Astrocyte (in vitro differentiated cells and primary cell): Measurements from ENCODE around the gene PLEKHG5. TPM values are rescaled to one million over a fixed set of nuclear protein-coding genes. Genes with fewer than 3 reads are reported as not detected.

Experiments
- DNase-seq: peaks from one replicate; pipeline ENCODE4 v3.0.0-alpha.2; 2010; ENCODE audit warnings: low read depth
- FAIRE-seq: peaks from 2 replicates; lab custom pipeline; 2011; peaks lifted over from hg19 to GRCh38; lab: Jason Lieb, UNC
- H2AFZ ChIP-seq: 2 replicates; pipeline ENCODE4 v1.6.0; 2012; ENCODE audit warnings: low read depth, low read length, inconsistent platforms
- H3K27ac ChIP-seq: 2 replicates; pipeline ENCODE4 v1.5.1; 2011; ENCODE audit warnings: low read depth, low read length, inconsistent platforms
- H3K27me3 ChIP-seq: 2 replicates; pipeline ENCODE4 v1.6.0; 2011; ENCODE audit warnings: low read length, inconsistent platforms; ENCODE audit not compliant: insufficient read depth
- H3K36me3 ChIP-seq: 2 replicates; pipeline ENCODE4 v1.5.1; 2011; ENCODE audit warnings: low read length, inconsistent platforms; ENCODE audit not compliant: insufficient read depth
- H3K4me1 ChIP-seq: 2 replicates; pipeline ENCODE4 v1.5.1; 2011; ENCODE audit warnings: low read length, inconsistent platforms; ENCODE audit not compliant: insufficient read depth
- H3K4me2 ChIP-seq: 2 replicates; pipeline ENCODE4 v1.6.0; 2012; ENCODE audit warnings: low read length, inconsistent platforms
- H3K4me3 ChIP-seq: 2 replicates; pipeline ENCODE4 v1.5.1; 2011; ENCODE audit warnings: low read depth, mild to moderate bottlenecking, low read length, inconsistent platforms; ENCODE audit not compliant: insufficient read depth
- H3K79me2 ChIP-seq: 2 replicates; pipeline ENCODE4 v1.6.0; 2012; ENCODE audit warnings: mild to moderate bottlenecking, low read length, inconsistent platforms; ENCODE audit not compliant: insufficient read depth
- H3K9ac ChIP-seq: 2 replicates; pipeline ENCODE4 v1.6.0; 2012; ENCODE audit warnings: mild to moderate bottlenecking, low read length, inconsistent platforms
- H3K9me3 ChIP-seq: 2 replicates; pipeline ENCODE4 v1.5.1; 2012; ENCODE audit warnings: low read depth, mild to moderate bottlenecking, low read length, inconsistent platforms; ENCODE audit not compliant: insufficient read depth
- H4K20me1 ChIP-seq: 2 replicates; pipeline ENCODE4 v1.6.0; 2012; ENCODE audit warnings: low read length, inconsistent platforms; ENCODE audit not compliant: insufficient read depth
- H3K27ac Mint-ChIP-seq: one replicate; pipeline ENCODE4 v1.8.0; 2021; ENCODE audit warnings: mild to moderate bottlenecking, mixed read lengths; ENCODE audit not compliant: unreplicated experiment
- H3K27me3 Mint-ChIP-seq: one replicate; pipeline ENCODE4 v1.8.0; 2021; ENCODE audit warnings: low read depth, mixed read lengths; ENCODE audit not compliant: unreplicated experiment
- H3K36me3 Mint-ChIP-seq: one replicate; pipeline ENCODE4 v1.8.0; 2021; ENCODE audit warnings: low read depth, mixed read lengths; ENCODE audit not compliant: unreplicated experiment
- H3K4me1 Mint-ChIP-seq: one replicate; pipeline ENCODE4 v1.8.0; 2021; ENCODE audit warnings: low read depth, mixed read lengths; ENCODE audit not compliant: unreplicated experiment
- H3K4me3 Mint-ChIP-seq: one replicate; pipeline ENCODE4 v1.8.0; 2021; ENCODE audit warnings: mild to moderate bottlenecking, moderate library complexity, mixed read lengths; ENCODE audit not compliant: unreplicated experiment
- H3K9me3 Mint-ChIP-seq: one replicate; pipeline ENCODE4 v1.8.0; 2021; ENCODE audit warnings: mild to moderate bottlenecking, mixed read lengths; ENCODE audit not compliant: unreplicated experiment
- CTCF ChIP-seq: IDR thresholded peaks from 2 replicates; pipeline ENCODE4 v1.5.1; 2011; ENCODE audit warnings: low read depth, mild to moderate bottlenecking, inconsistent platforms, low read length, moderate library complexity; ENCODE audit not compliant: insufficient read depth
- EZH2 ChIP-seq: IDR thresholded peaks from 2 replicates; pipeline ENCODE4 v1.6.1; 2012; ENCODE audit warnings: mild to moderate bottlenecking, low read length, inconsistent platforms; ENCODE audit not compliant: insufficient read depth
- total RNA-seq: library from RNA; stranded (reverse); gene quantifications from 2 replicates; pipeline ENCODE4 v1.2.1, GENCODE V29; 2021

PLEKHG5 gene
- total RNA-seq, 1 donor from 2014 or later, result 25.1 TPM

- no peak for FAIRE-seq
- peaks cover 3% of the 10 kb centered on the region for H3K4me1 Mint-ChIP-seq
- H3K27ac Mint-ChIP-seq, result peak overlapping the region; percentile 26
- Histone ChIP-seq H2AFZ (peak overlapping the region; percentile 61), H3K9me3 (no peaks in the 10 kb centered on the region), H4K20me1 (no peaks in the 10 kb centered on the region), H3K27me3 (peaks cover 2% of the 10 kb centered on the region), H3K4me2 (peak overlapping the region; percentile 95), H3K79me2 (peaks cover 12% of the 10 kb centered on the region), H3K27ac (no peak overlapping the region), H3K4me3 (peak overlapping the region; percentile 54), H3K36me3 (no peaks in the 10 kb centered on the region), H3K4me1 (peaks cover 15% of the 10 kb centered on the region), H3K9ac (peak overlapping the region; percentile 61)
- H3K4me3 Mint-ChIP-seq, result peak overlapping the region; percentile 80
- TF ChIP-seq CTCF, result no peak
- TF ChIP-seq EZH2, result no peak
- H3K36me3 Mint-ChIP-seq, result no peaks in the 10 kb centered on the region
- H3K27me3 Mint-ChIP-seq, result peaks cover 12% of the 10 kb centered on the region
- H3K9me3 Mint-ChIP-seq, result no peaks in the 10 kb centered on the region
- no peak for DNase-seq
Measured at GRCh38 chr1:6497867-6498575, 6.6 kb upstream of the PLEKHG5 start.

GRCh38 chr1:6497215-6497866, 5.9 kb upstream of the PLEKHG5 start:
- Mint-ChIP-seq H3K27me3 (peaks cover 10% of the 10 kb centered on the region), H3K9me3 (no peaks in the 10 kb centered on the region), H3K27ac (no peak overlapping the region), H3K4me1 (peaks cover 4% of the 10 kb centered on the region), H3K36me3 (no peaks in the 10 kb centered on the region), H3K4me3 (peak overlapping the region; percentile 80)
- FAIRE-seq (no peak), DNase-seq (no peak)
- Histone ChIP-seq H3K36me3 (no peaks in the 10 kb centered on the region), H3K9me3 (no peaks in the 10 kb centered on the region), H3K4me3 (peak overlapping the region; percentile 65), H3K27ac (no peak overlapping the region), H3K27me3 (peaks cover 2% of the 10 kb centered on the region), H3K4me2 (peak overlapping the region; percentile 95), H3K4me1 (peaks cover 18% of the 10 kb centered on the region), H3K79me2 (peaks cover 12% of the 10 kb centered on the region), H4K20me1 (no peaks in the 10 kb centered on the region), H3K9ac (peak overlapping the region; percentile 76), H2AFZ (peak overlapping the region; percentile 61)
- TF ChIP-seq CTCF, result no peak
- no peak for TF ChIP-seq EZH2

GRCh38 chr1:6496890-6497214, 5.4 kb upstream of the PLEKHG5 start:
- Mint-ChIP-seq H3K27me3 (peaks cover 9% of the 10 kb centered on the region), H3K9me3 (no peaks in the 10 kb centered on the region), H3K36me3 (no peaks in the 10 kb centered on the region), H3K4me3 (peak overlapping the region; percentile 85), H3K27ac (no peak overlapping the region), H3K4me1 (peaks cover 5% of the 10 kb centered on the region)
- Histone ChIP-seq H3K9ac (peak overlapping the region; percentile 76), H3K4me3 (peak overlapping the region; percentile 65), H3K79me2 (peaks cover 12% of the 10 kb centered on the region), H3K36me3 (no peaks in the 10 kb centered on the region), H3K9me3 (no peaks in the 10 kb centered on the region), H4K20me1 (no peaks in the 10 kb centered on the region), H3K4me1 (peaks cover 23% of the 10 kb centered on the region), H3K4me2 (peak overlapping the region; percentile 95), H3K27ac (no peak overlapping the region), H2AFZ (peak overlapping the region; percentile 5), H3K27me3 (no peaks in the 10 kb centered on the region)
- FAIRE-seq (no peak), DNase-seq (no peak)
- TF ChIP-seq EZH2, result no peak
- TF ChIP-seq CTCF, result no peak
